HUES64 (cell line): ENCODE data around the gene TBC1D8.

Source experiments
- H3K27ac ChIP-seq: 2 replicates; pipeline ENCODE4 v1.7.0; 2013; ENCODE audit warnings: low read depth, low read length, inconsistent platforms
- H3K27me3 ChIP-seq: 2 replicates; pipeline ENCODE4 v1.6.1; 2013; ENCODE audit warnings: mild to moderate bottlenecking, low read length; ENCODE audit not compliant: insufficient read depth
- H3K36me3 ChIP-seq: 2 replicates; pipeline ENCODE4 v1.6.1; 2013; ENCODE audit warnings: mild to moderate bottlenecking, low read length; ENCODE audit not compliant: insufficient read depth
- H3K4me1 ChIP-seq: 2 replicates; pipeline ENCODE4 v1.6.1; 2013; ENCODE audit warnings: mild to moderate bottlenecking, low read length, moderate library complexity; ENCODE audit not compliant: insufficient read depth
- H3K4me3 ChIP-seq: 2 replicates; pipeline ENCODE4 v1.5.1; 2013; ENCODE audit warnings: mild to moderate bottlenecking, low read length, moderate library complexity
- H3K9ac ChIP-seq: 2 replicates; pipeline ENCODE4 v1.6.1; 2013; ENCODE audit warnings: mild to moderate bottlenecking, low read depth, low read length
- H3K9me3 ChIP-seq: 2 replicates; pipeline ENCODE4 v1.6.1; 2013; ENCODE audit warnings: low read depth, low read length; ENCODE audit not compliant: insufficient read depth
- WGBS: fragments of 150-250, 120-280 bp; methylation state at CpG from one replicate; pipeline ENCODE4 v1.1.7; 2013; ENCODE audit warnings: missing lambda C conversion rate; 5-methylcytosine and 5-hydroxymethylcytosine counted together

The TBC1D8 gene

GRCh38 chr2:101018934-101019333 is 132.2 kb downstream of the TBC1D8 start:
- no peak overlapping the region for H3K27ac ChIP-seq
- H3K9me3 ChIP-seq = no peaks in the 10 kb centered on the region
- H3K4me1 ChIP-seq = no peaks in the 10 kb centered on the region
- no peaks in the 10 kb centered on the region for H3K27me3 ChIP-seq
- H3K4me3 ChIP-seq = no peak overlapping the region
- 97% methylated on average over 7 of the region's 8 CpGs for WGBS
- H3K9ac ChIP-seq = no peak overlapping the region
- H3K36me3 ChIP-seq = peaks cover 72% of the 10 kb centered on the region

GRCh38 chr2:101017371-101017770 is 133.8 kb downstream of the TBC1D8 start:
- H3K27me3 ChIP-seq = no peaks in the 10 kb centered on the region
- no peak overlapping the region for H3K9ac ChIP-seq
- H3K27ac ChIP-seq = no peak overlapping the region
- H3K9me3 ChIP-seq = no peaks in the 10 kb centered on the region
- H3K4me3 ChIP-seq = no peak overlapping the region
- no peaks in the 10 kb centered on the region for H3K4me1 ChIP-seq
- 99% methylated on average over 2 of the region's 3 CpGs for WGBS
- H3K36me3 ChIP-seq = peaks cover 80% of the 10 kb centered on the region

- Histone ChIP-seq H3K27me3 (no peaks in the 10 kb centered on the region), H3K9me3 (no peaks in the 10 kb centered on the region), H3K36me3 (peaks cover 79% of the 10 kb centered on the region), H3K27ac (no peak overlapping the region), H3K4me1 (no peaks in the 10 kb centered on the region), H3K4me3 (no peak overlapping the region), H3K9ac (no peak overlapping the region)
- 95% methylated on average over 6 of the region's 6 CpGs for WGBS
These were observed 136.8 kb downstream of the TBC1D8 start for GRCh38 chr2:101014264-101014857.

- Histone ChIP-seq H3K4me1 (no peaks in the 10 kb centered on the region), H3K9me3 (no peaks in the 10 kb centered on the region), H3K27ac (no peak overlapping the region), H3K4me3 (no peak overlapping the region), H3K36me3 (peaks cover 77% of the 10 kb centered on the region), H3K9ac (no peak overlapping the region), H3K27me3 (no peaks in the 10 kb centered on the region)
- 80% methylated on average over 5 of the region's 5 CpGs for WGBS
These were observed 138.4 kb downstream of the TBC1D8 start for GRCh38 chr2:101012706-101013181.

- peaks cover 77% of the 10 kb centered on the region for H3K36me3 ChIP-seq
- H3K9me3 ChIP-seq = no peaks in the 10 kb centered on the region
- H3K27me3 ChIP-seq = no peaks in the 10 kb centered on the region
- H3K4me1 ChIP-seq = no peaks in the 10 kb centered on the region
- WGBS = 92% methylated on average over 8 of the region's 8 CpGs
- no peak overlapping the region for H3K27ac ChIP-seq
- H3K4me3 ChIP-seq = no peak overlapping the region
- H3K9ac ChIP-seq = no peak overlapping the region
These were observed 139.0 kb downstream of the TBC1D8 start for GRCh38 chr2:101012054-101012705.

- no peaks in the 10 kb centered on the region for H3K27me3 ChIP-seq
- no peaks in the 10 kb centered on the region for H3K9me3 ChIP-seq
- H3K4me3 ChIP-seq = no peak overlapping the region
- peaks cover 85% of the 10 kb centered on the region for H3K36me3 ChIP-seq
- H3K4me1 ChIP-seq = no peaks in the 10 kb centered on the region
- H3K9ac ChIP-seq = no peak overlapping the region
- H3K27ac ChIP-seq = peak overlapping the region; percentile 42; the same call in 1 of the 2 replicates
- 87% methylated on average over 10 of the region's 10 CpGs for WGBS
These were observed 140.0 kb downstream of the TBC1D8 start for GRCh38 chr2:101011152-101011551.

GRCh38 chr2:101007415-101008345 is 143.5 kb downstream of the TBC1D8 start:
- H3K36me3 ChIP-seq = peaks cover 91% of the 10 kb centered on the region
- peaks cover 12% of the 10 kb centered on the region; the same call in 1 of the 2 replicates for H3K4me1 ChIP-seq
- peak overlapping the region; percentile 8; the same call in 1 of the 2 replicates for H3K27ac ChIP-seq

GRCh38 chr2:101006065-101006715 is 145.0 kb downstream of the TBC1D8 start:
- no peak overlapping the region for H3K27ac ChIP-seq
- H3K4me3 ChIP-seq = no peak overlapping the region
- H3K36me3 ChIP-seq = peaks cover 78% of the 10 kb centered on the region
- H3K4me1 ChIP-seq = peaks cover 12% of the 10 kb centered on the region; the same call in 1 of the 2 replicates
- WGBS = 76% methylated on average over 2 of the region's 4 CpGs
- H3K27me3 ChIP-seq = no peaks in the 10 kb centered on the region
- no peak overlapping the region for H3K9ac ChIP-seq
- H3K9me3 ChIP-seq = no peaks in the 10 kb centered on the region

More at GRCh38 chr2:101007415-101008345, 143.5 kb downstream of the TBC1D8 start:
- no peak overlapping the region for H3K4me3 ChIP-seq
- no peaks in the 10 kb centered on the region for H3K9me3 ChIP-seq
- H3K27me3 ChIP-seq = no peaks in the 10 kb centered on the region
- H3K9ac ChIP-seq = no peak overlapping the region
- WGBS = 89% methylated on average over 11 of the region's 11 CpGs

- peak overlapping the region; percentile 98; the same call in 1 of the 2 replicates for H3K9ac ChIP-seq
- H3K4me1 ChIP-seq = peaks cover 12% of the 10 kb centered on the region; the same call in 1 of the 2 replicates
- 90% methylated on average over 11 of the region's 12 CpGs for WGBS
These were observed 146.4 kb downstream of the TBC1D8 start for GRCh38 chr2:101004620-101005325.

GRCh38 chr2:101003278-101003775 is 147.9 kb downstream of the TBC1D8 start:
- 11% methylated on average over 12 of the region's 12 CpGs for WGBS
- H3K36me3 ChIP-seq = peaks cover 56% of the 10 kb centered on the region
- H3K27ac ChIP-seq = peak overlapping the region; percentile 85
- peaks cover 12% of the 10 kb centered on the region; the same call in 1 of the 2 replicates for H3K4me1 ChIP-seq
- peak overlapping the region; percentile 78 for H3K4me3 ChIP-seq
- H3K9ac ChIP-seq = peak overlapping the region; percentile 98
- H3K27me3 ChIP-seq = 0 out of 2 replicates have a peak, but pooled peaks cover 3% of the 10 kb centered on the region
- no peaks in the 10 kb centered on the region for H3K9me3 ChIP-seq

More at GRCh38 chr2:101004620-101005325, 146.4 kb downstream of the TBC1D8 start:
- H3K27me3 ChIP-seq = 0 out of 2 replicates have a peak, but pooled peaks cover 3% of the 10 kb centered on the region
- H3K36me3 ChIP-seq = peaks cover 66% of the 10 kb centered on the region
- H3K27ac ChIP-seq = peak overlapping the region; percentile 53; the same call in 1 of the 2 replicates
- H3K9me3 ChIP-seq = no peaks in the 10 kb centered on the region
- H3K4me3 ChIP-seq = peak overlapping the region; percentile 78; the same call in 1 of the 2 replicates
